GM19395 (cell line): ENCODE data around the gene LASP1NB.
"Not testable (repeated sequence)": the region's sequence is repeated elsewhere in the genome, so short reads cannot be mapped to it uniquely, and the experiment has no call there.

ENCODE experiments used
- ATAC-seq: cut with Tn5 transposase; IDR thresholded peaks from one replicate; pipeline ENCODE4 v1.9.1; 2021; ENCODE audit warnings: mild to moderate bottlenecking, moderate library complexity; ENCODE audit not compliant: unreplicated experiment

Gene LASP1NB

DNA sequence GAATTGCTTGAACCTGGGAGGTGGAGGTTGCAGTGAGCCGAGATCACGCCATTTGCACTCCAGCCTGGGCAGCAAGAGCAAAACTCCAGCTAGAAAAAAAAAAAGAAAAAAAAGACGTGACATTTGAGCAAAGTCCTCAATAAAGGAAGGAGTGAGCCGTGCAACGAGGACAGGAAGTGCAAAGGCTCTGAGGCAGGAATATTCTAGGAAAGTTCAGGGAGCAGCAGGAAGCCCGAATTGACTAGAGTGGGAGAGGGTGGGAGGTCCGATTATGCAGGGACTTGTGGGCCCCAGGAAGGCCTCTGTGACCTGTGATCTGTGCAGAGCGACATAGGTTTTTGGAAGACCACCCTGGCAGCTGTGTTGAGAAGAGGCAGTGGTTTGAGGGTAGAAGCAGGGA is 8.6 kb upstream of the LASP1NB start:
- ATAC-seq = no peak

DNA sequence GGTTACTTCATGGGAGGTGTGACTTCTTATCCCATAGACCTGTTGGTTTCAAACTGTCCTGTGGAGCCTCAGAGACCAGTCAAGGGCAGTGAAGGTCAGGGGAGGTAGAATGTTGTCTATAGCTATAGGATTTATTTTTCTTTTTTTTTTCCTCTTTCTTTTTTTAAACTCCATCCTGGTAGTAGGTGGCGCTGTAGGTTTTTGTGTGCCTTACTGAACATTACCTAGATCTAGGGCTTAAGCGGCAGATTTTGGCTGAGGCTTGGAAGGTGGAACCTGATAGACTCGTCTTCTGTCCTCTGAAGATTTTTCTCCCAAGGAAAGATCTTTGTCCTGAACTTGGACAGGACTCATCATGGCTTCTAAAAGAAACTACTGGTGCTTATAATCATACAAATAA is 8.2 kb upstream of the LASP1NB start:
- no peak for ATAC-seq

DNA sequence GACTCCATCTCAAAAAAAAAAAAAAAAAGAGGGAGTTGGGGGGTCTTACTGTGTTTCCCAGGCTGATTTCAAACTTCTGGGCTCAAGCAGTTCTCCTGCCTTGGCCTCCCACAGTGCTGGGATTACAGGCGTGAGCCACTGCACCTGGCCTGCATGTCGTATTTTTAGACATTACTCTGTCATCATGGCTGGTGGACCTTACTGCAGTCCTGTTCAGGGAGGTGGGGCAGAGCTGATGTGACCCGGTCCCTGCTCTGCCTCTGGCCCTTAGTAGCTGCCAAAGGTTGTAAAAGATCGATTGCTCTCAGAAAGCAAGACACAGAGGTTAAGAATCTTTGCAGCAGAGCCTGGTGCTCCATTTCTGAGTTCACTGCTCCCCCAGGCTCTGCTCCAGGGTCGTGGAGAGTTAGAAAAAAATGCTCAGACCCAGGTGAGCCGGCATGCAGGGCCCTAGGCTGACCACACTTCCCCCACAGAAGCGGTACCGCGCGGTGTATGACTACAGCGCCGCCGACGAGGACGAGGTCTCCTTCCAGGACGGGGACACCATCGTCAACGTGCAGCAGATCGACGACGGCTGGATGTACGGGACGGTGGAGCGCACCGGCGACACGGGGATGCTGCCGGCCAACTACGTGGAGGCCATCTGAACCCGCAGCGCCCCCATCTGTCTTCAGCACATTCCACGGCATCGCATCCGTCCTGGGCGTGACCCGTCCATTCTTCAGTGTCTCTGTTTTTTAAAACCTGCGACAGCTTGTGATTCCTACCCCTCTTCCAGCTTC is 7.1 kb upstream of the LASP1NB start:
- ATAC-seq = no peak

DNA sequence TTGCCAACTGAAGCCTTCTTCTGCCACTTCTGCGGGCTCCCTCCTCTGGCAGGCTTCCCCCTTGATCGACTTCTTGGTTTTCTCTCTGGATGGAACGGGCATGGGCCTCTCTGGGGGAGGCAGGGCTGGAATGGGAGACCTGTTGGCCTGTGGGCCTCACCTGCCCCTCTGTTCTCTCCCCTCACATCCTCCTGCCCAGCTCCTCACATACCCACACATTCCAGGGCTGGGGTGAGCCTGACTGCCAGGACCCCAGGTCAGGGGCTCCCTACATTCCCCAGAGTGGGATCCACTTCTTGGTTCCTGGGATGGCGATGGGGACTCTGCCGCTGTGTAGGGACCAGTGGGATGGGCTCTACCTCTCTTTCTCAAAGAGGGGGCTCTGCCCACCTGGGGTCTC is 6.5 kb upstream of the LASP1NB start:
- ATAC-seq = no peak

DNA sequence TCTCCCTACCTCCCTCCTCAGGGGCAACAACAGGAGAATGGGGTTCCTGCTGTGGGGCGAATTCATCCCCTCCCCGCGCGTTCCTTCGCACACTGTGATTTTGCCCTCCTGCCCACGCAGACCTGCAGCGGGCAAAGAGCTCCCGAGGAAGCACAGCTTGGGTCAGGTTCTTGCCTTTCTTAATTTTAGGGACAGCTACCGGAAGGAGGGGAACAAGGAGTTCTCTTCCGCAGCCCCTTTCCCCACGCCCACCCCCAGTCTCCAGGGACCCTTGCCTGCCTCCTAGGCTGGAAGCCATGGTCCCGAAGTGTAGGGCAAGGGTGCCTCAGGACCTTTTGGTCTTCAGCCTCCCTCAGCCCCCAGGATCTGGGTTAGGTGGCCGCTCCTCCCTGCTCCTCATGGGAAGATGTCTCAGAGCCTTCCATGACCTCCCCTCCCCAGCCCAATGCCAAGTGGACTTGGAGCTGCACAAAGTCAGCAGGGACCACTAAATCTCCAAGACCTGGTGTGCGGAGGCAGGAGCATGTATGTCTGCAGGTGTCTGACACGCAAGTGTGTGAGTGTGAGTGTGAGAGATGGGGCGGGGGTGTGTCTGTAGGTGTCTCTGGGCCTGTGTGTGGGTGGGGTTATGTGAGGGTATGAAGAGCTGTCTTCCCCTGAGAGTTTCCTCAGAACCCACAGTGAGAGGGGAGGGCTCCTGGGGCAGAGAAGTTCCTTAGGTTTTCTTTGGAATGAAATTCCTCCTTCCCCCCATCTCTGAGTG is 5.9 kb upstream of the LASP1NB start:
- no peak for ATAC-seq

DNA sequence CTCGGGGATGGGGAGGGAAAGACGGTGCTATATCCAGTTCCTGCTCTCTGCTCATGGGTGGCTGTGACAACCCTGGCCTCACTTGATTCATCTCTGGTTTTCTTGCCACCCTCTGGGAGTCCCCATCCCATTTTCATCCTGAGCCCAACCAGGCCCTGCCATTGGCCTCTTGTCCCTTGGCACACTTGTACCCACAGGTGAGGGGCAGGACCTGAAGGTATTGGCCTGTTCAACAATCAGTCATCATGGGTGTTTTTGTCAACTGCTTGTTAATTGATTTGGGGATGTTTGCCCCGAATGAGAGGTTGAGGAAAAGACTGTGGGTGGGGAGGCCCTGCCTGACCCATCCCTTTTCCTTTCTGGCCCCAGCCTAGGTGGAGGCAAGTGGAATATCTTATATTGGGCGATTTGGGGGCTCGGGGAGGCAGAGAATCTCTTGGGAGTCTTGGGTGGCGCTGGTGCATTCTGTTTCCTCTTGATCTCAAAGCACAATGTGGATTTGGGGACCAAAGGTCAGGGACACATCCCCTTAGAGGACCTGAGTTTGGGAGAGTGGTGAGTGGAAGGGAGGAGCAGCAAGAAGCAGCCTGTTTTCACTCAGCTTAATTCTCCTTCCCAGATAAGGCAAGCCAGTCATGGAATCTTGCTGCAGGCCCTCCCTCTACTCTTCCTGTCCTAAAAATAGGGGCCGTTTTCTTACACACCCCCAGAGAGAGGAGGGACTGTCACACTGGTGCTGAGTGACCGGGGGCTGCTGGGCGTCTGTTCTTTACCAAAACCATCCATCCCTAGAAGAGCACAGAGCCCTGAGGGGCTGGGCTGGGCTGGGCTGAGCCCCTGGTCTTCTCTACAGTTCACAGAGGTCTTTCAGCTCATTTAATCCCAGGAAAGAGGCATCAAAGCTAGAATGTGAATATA is 4.8 kb upstream of the LASP1NB start:
- no peak for ATAC-seq

DNA sequence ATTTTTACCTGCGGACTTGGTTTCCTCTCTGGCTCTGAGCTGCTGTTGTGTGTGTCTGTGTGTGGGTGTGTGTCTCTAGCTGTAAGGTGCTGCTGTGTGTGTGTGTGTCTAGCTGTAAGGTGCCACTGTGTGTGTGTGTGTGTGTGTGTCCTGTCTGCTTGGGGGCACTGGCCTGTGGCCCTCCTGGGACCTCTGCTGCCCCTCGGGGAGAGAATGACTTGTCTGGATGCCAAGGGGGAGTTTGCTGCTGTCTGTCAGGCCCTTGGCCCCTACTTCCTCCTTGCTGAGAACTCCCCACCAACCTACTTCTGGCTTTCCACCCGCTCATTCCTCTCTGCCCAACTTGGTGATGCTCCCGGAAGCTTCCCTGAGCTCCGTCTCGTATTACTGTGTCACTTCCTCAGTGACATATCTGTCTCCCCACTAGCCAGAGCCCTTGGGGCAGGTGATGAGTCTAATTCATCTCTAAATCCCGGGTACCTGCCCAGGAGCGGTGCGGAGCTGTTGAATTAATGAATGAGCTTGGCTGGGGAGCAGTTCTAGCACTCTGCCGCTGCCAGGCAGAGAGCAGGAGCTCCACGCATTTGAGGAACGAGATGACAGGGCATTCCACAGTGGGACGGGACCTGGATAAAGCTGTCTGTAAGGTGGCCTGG is 3.5 kb upstream of the LASP1NB start:
- no peak for ATAC-seq

DNA sequence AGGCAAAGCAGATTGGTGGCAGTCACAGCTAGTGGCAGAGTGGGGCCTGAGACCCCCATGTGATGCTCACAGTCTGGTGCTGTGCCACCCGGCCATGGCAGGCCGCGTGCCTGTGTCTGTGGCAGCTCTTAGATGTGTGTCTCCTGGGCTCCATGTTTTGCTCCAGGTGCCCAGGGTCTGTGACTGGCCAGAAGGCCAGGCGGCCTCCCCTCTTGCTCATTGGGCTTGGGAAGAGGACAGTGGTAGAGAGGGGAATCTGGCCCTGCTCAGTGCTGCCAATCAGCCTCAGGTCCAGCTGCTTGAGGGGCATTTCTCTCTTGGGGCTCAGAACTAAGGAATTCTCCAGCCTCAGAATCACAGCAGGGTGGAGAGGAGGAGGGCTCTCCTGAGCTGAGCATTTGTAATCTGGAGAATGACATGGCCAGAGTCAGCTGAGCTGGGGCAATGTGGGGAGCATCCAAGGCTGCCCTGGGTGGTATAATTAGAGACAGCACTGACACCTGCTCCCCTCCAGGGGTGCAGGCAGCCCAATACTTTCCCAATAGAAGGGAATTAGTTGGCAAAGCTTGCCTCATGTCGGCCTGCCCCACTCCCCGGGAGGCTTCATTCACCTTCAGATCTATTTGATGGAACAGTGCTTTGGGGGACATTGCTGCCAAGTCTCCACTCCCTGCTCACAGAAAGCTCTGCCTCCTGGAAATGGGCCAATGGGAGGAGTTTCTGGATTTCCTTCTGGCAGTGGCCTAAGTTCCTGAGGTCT is 2.7 kb upstream of the LASP1NB start:
- no peak for ATAC-seq

DNA sequence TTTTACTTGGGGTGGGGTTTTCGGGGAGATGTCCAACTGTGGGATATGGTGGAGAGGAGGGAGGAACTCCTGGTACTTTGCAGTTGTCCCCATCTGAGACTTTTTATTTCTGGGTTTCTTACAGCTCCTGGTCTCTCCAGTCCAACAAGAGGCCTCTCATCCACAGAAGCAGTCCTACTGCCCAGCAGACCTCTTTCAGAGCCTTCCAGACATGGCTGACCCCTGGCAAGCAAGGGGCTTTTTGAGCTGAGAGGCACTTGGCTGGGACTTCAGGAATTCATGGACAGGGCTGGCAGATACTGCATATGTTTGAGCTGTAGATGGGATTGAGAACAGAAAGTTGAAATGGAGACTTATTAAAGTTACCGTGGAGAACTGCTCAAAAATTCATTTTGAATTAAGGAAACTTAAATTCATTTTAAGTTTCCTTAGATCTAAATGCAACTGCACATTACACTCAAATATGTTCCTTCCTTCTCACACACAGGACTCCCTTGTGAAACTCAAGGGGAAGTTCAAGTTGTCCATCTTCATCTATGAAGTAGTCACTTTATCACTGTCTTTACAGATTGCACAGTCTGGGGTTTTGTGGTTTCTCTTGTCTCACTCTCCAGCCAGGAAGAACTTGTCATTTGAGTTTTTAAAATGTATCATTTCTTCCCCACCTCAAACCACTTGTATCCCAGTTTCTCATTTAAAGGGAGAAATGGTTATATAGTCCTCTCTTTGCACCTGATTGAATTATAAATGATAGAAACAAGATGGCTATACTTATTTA is 1.1 kb downstream of the LASP1NB start:
- ATAC-seq = no peak

DNA sequence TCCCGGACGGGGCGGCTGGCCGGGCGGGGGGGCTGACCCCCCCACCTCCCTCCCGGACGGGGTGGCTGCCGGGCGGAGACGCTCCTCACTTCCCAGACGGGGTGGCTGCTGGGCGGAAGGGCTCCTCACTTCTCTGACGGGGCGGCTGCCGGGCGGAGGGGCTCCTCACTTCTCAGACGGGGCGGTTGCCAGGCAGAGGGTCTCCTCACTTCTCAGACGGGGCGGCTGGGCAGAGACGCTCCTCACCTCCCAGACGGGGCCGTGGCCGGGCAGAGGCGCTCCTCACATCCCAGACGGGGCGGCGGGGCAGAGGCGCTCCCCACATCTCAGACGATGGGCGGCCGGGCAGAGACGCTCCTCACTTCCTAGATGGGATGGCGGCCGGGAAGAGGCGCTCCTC is 5.4 kb downstream of the LASP1NB start:
- not testable (repeated sequence) for ATAC-seq

DNA sequence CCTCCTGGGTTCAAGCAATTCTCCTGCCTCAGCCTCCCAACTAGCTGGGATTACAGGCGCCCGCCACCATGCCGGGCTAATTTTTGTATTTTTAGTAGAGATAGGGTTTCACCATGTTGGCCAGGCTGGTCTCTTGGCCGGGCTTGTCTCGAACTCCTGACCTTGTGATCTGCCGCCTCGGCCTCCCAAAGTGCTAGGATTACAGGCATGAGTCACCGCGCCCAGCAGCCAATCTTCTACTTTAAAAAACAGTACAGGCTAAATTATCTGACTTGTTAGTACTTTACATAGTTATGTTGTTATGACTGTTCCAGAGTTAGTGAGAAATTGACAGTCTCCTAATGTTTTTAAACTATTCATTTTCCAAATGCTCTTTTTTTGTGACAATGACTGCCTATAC is 8.5 kb downstream of the LASP1NB start:
- ATAC-seq = not testable (repeated sequence)

DNA sequence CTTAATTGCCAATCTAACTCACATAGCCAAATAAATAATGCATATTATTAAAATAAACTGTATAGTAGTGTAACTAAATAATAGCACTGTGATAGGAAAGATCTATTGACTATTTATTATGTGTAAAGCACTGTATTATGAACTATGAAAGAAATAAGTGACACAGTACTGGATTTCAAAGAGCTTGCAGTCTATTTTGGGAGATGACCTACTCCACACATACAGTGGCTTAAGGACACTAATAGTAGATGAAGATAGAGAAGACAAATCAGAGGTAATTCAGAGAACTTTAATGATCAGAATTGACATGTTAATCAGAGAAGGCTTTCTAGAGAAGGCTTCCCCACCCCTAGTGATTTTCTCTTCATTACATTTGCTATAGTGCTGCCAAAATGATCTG is 14.6 kb downstream of the LASP1NB start:
- ATAC-seq = no peak

DNA sequence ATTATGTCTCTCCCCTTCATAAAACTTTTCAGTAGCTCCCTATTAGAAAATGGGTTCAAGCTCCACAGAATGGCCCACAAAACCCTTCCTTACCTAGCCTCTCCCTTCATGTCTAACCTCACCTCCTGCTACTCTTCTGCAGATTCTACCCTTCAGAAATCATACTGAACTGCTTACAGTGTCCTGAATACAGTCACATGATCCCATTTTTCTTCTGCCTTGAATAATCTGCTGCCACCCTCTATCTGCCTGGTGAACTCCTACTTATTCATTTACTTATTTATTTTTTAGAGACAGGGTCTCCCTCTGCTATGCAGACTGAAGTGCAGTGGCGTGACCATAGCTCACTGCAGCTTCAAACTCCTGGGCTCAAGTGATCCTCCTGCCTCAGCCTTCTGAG is 15.0 kb downstream of the LASP1NB start:
- ATAC-seq = no peak

DNA sequence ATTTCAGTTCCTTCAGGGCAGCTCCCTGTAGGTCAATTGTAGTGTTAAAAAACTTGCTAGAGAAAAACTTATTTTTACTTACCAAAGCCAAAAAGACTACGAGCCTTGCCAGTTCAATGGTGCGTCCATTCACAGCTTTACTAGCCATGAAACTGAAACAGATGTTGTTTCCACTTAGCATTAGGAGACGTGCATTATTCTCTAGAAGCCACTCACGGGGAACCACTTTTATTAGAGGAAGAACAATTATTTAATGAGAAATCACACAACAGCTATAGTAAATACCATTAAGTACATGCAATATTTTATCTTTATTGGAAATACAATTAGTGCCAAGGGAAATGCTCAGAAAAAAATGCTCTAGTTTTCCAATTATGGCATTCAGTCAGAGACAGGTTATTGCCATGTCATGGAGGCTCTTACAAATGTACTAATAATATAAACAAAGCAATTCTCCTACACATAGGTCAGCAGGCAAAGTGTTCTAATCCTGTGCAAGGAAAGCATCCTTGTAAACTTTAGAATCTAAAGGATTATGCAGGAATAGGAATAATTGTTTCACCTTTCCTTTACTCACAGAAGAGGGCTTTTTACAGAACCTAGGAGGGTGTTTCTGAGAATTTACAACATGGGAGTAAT is 17.4 kb downstream of the LASP1NB start:
- ATAC-seq = no peak

DNA sequence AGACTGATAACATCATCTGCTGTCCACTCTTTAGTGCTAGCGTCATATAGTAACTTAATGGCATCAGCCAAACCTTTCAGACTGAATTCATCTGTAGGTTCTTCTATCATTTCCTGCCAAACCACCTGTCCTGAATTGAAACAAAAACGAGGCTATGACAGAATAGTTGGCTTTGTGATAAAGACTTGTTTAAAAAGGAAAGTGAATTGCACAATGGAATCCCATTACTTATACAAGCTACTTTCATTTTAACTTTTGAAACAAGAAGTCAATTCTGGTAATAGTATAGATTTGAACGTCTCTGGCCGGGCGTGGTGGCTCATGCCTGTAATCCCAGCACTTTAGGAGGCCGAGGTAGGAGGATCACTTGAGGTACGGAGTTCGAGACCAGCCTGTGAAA is 18.2 kb downstream of the LASP1NB start:
- no peak for ATAC-seq

DNA sequence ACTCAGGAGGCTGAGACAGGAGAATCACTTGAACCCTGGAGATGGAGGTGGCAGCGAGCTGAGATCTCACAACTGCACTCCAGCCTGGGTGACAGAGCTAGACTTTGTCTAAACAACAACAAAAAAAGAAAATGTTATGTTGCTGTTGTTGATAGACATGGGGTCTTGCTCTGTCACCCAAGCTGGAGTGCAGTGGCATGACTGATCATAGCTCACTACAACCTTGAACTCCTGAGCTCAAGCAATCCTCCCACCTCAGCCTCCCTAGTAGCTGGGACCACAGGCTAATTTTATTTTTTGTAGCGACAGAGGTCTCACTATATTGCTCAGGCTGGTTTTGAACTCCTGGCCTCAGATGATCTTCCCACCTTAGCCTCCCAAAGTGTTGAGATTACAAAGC is 21.8 kb downstream of the LASP1NB start:
- ATAC-seq = no peak

DNA sequence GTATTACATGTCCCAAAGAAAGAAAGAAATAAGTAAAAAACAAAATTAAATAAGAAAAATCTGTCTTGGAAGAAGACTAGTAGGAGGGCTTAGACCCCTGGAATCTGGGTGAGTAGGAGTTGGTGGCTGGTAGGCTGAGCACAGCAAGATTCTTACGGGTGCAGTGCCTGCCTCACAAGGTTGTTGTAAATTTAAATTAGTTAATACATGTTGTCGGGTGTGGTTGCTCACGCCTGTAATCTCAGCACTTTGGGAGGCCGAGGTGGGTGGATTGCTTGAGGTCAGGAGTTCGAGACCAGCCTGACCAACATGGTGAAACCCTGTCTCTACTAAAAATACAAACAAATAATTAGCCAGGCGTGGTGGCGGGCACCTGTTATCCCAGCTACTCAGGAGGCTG is 28.4 kb downstream of the LASP1NB start:
- not testable (repeated sequence) for ATAC-seq

DNA sequence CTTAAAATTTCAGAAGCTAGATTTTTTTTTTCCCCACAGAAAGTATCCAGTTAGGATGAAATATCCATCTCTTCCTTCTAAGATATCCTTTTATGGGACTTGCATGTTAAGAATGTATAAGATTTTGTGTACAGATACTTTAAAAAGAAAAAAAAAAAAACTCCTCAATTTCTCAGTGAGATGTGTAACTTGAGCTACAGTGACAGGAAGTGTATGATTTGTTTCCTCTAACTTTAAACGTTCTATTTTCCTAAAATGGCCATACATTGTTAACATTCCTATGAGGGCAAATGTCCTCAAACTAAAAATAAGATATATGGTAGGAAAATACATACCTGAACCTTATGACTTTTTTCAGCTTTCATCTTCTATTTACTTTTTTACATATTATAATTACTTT is 32.9 kb downstream of the LASP1NB start:
- no peak for ATAC-seq

DNA sequence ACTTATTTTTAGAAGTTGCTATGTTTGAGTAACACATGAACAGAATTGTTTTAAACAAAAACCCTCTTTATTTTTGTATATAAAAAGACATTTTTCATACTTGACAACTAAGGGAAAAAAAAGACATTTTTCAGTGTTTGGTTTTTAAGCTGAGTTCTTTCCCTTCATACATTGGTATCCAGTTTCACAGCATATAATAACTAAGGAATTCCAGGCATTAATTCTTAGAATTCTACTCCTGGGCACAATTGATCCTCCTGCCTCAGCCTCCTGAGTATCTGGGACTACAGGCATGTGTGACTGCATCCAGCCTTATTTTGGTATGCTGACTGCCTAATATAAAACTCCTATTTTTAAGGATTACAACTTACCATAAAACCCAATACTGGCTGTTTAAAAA is 33.3 kb downstream of the LASP1NB start:
- no peak for ATAC-seq
